PC-3 (cell line): ENCODE data around the gene PAX5. TPM values are rescaled to one million over a fixed set of nuclear protein-coding genes. Genes with fewer than 3 reads are reported as not detected.

Experiments used
- ATAC-seq: fragments of 200-7000 bp; cut with Tn5 transposase; 2 replicates; pipeline ENCODE4 v1.9.1; 2020; ENCODE audit warnings: mild to moderate bottlenecking, moderate library complexity
- BruUV-seq: library from RNA; stranded (reverse); fragments of 400-500 nt; replicated peaks from 2 replicates; lab custom pipeline; 2021; lab: Mats Ljungman, UMichigan
- CTCF ChIA-PET: fragments of 300-600 bp; sonication (Branson Sonifier 250); formaldehyde crosslinking; loops from one replicate; lab custom pipeline; 2022; ENCODE audit warnings: antibody characterized with exemption; lab: Charles Lee
- POLR2A ChIA-PET: fragments of 300-600 bp; sonication (Branson Sonifier 250); formaldehyde crosslinking; loops from one replicate; lab custom pipeline; 2022; ENCODE audit warnings: antibody characterized with exemption; ENCODE audit not compliant: unreplicated experiment; lab: Charles Lee
- DNase-seq: peaks from one replicate; pipeline ENCODE4 v3.0.0-alpha.2; 2015
- H2AFZ ChIP-seq: fragments of 300-600 bp; sonication (generic); 2 replicates; pipeline ENCODE4 v1.6.0; 2016; ENCODE audit warnings: antibody characterized with exemption, low read length
- H3F3A ChIP-seq: fragments of 300-600 bp; sonication (generic); one replicate; pipeline ENCODE4 v1.6.0; 2017; ENCODE audit warnings: antibody characterized with exemption, low read length, control low read depth, mild to moderate bottlenecking; ENCODE audit not compliant: unreplicated experiment
- H3K27ac ChIP-seq: fragments of 300-600 bp; sonication (generic); 2 replicates; pipeline ENCODE4 v1.5.1; 2016; ENCODE audit warnings: mild to moderate bottlenecking, low read length
- H3K27me3 ChIP-seq: fragments of 300-600 bp; sonication (generic); 2 replicates; pipeline ENCODE4 v1.6.1; 2016; ENCODE audit warnings: low read length, mixed read lengths
- H3K36me3 ChIP-seq: fragments of 300-600 bp; sonication (generic); 2 replicates; pipeline ENCODE4 v1.6.1; 2016; ENCODE audit warnings: low read depth, mixed run types, low read length, mixed read lengths
- H3K4me1 ChIP-seq: fragments of 300-600 bp; sonication (generic); 2 replicates; pipeline ENCODE4 v1.5.1; 2016; ENCODE audit warnings: low read length; ENCODE audit not compliant: insufficient read depth
- H3K4me2 ChIP-seq: fragments of 300-600 bp; sonication (generic); 2 replicates; pipeline ENCODE4 v1.6.0; 2016; ENCODE audit warnings: low read length
- H3K4me3 ChIP-seq: fragments of 300-600 bp; sonication (generic); 2 replicates; pipeline ENCODE4 v1.5.1; 2016; ENCODE audit warnings: mild to moderate bottlenecking, low read length, mixed read lengths
- H3K79me2 ChIP-seq: fragments of 300-600 bp; sonication (generic); 2 replicates; pipeline ENCODE4 v1.6.1; 2017; ENCODE audit warnings: low read length, mixed read lengths
- H3K9ac ChIP-seq: fragments of 300-600 bp; sonication (generic); 2 replicates; pipeline ENCODE4 v1.6.0; 2016; ENCODE audit warnings: mild to moderate bottlenecking, low read length
- H3K9me2 ChIP-seq: fragments of 300-600 bp; sonication (generic); replicated peaks from 2 replicates; pipeline ENCODE4 v1.6.1; 2016; ENCODE audit warnings: mixed run types, low read length, mixed read lengths
- H3K9me3 ChIP-seq: fragments of 300-600 bp; sonication (generic); 2 replicates; pipeline ENCODE4 v1.6.1; 2016; ENCODE audit warnings: low read length, mixed read lengths
- H4K20me1 ChIP-seq: fragments of 300-600 bp; sonication (generic); 2 replicates; pipeline ENCODE4 v1.6.1; 2016; ENCODE audit warnings: low read length, mixed read lengths
- EZH2 ChIP-seq: fragments of 300-600 bp; sonication (generic); IDR thresholded peaks from one replicate; pipeline ENCODE4 v1.6.1; 2017; ENCODE audit warnings: antibody characterized with exemption, mild to moderate bottlenecking, low read length; ENCODE audit not compliant: unreplicated experiment
- EZH2phosphoT487 ChIP-seq: fragments of 300-600 bp; sonication (generic); IDR thresholded peaks from 2 replicates; pipeline ENCODE4 v1.6.1; 2018; ENCODE audit warnings: mild to moderate bottlenecking, antibody characterized with exemption, low read length, borderline replicate concordance
- intact Hi-C: fragments of 100-400 bp; cut with micrococcal nuclease; formaldehyde crosslinking; loops from 2 replicates; pipeline ENCODE4 v1.9.0; 2023
- total RNA-seq: library from RNA; depleted of rRNA; stranded (reverse); fragments of >200 nt; gene quantifications from 2 replicates; pipeline ENCODE4 v1.2.3, GENCODE V29; 2014
- TF ChIP-seq, protein P1 (sequence below): fragments of 300-600 bp; sonication (generic); conservative IDR thresholded peaks from 2 replicates; pipeline ENCODE4 v1.5.1; 2017; ENCODE audit warnings: antibody characterized with exemption, low read depth, mild to moderate bottlenecking, low read length

The PAX5 gene
- total RNA-seq, 1 experiment from 2014 or later: not detected

DNA sequence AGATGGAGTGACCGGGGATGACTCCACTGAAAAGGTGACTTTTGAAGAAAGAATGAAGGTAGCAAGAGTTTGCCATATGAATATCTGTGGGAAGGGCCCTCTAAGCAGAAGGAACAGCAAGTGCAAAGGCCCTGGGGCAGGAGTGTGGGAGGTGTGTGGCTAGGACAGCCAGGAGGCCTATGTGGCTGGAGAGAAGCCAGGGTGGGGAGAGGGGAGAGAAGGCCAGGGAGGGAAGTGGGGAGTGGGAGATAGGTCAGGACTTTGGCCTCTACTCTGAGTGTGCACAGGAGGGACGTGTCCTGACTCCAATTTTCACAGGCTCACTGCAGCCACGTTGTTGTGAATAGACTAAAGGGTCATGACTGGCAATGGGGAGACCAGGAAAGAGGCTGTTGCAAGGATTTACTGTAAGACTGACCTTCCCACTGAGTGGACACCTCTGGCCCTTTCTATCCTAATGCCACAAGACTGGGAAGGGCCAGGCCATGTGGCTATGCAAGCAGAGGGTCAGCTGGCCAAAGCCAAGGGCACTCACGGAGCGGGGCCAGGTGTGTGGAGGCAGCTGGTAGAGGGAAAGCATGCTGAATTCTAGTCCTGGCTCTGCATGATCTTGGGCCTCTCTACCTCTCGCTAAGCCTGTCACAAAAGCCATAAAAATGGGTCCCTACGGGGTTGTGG lies 172.4 kb downstream of the PAX5 start:
- Histone ChIP-seq H3K9ac (no peak overlapping the region), H3K9me2 (no peaks in the 10 kb centered on the region), H3K4me1 (no peaks in the 10 kb centered on the region), H3K27me3 (no peaks in the 10 kb centered on the region), H3K36me3 (no peaks in the 10 kb centered on the region), H3K4me3 (no peak overlapping the region), H4K20me1 (no peaks in the 10 kb centered on the region), H3K9me3 (no peaks in the 10 kb centered on the region), H3K27ac (no peak overlapping the region), H3K4me2 (no peak overlapping the region), H3F3A (no peaks in the 10 kb centered on the region), H3K79me2 (no peaks in the 10 kb centered on the region), H2AFZ (no peak overlapping the region)
- intact Hi-C loops: loop anchor here (10.0 kb wide), 1 partner anchor 457 kb away; the partner anchor contains the start of gene RNF38
- CTCF ChIA-PET: no interaction called here
- no TSS peak for BruUV-seq
- DNase-seq (no peak), ATAC-seq (no peak)
- TF ChIP-seq EZH2: no peak
- TF ChIP-seq, protein P1, sequence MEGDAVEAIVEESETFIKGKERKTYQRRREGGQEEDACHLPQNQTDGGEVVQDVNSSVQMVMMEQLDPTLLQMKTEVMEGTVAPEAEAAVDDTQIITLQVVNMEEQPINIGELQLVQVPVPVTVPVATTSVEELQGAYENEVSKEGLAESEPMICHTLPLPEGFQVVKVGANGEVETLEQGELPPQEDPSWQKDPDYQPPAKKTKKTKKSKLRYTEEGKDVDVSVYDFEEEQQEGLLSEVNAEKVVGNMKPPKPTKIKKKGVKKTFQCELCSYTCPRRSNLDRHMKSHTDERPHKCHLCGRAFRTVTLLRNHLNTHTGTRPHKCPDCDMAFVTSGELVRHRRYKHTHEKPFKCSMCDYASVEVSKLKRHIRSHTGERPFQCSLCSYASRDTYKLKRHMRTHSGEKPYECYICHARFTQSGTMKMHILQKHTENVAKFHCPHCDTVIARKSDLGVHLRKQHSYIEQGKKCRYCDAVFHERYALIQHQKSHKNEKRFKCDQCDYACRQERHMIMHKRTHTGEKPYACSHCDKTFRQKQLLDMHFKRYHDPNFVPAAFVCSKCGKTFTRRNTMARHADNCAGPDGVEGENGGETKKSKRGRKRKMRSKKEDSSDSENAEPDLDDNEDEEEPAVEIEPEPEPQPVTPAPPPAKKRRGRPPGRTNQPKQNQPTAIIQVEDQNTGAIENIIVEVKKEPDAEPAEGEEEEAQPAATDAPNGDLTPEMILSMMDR: no peak
- no peak for TF ChIP-seq EZH2phosphoT487
- POLR2A ChIA-PET: no interaction called here

DNA sequence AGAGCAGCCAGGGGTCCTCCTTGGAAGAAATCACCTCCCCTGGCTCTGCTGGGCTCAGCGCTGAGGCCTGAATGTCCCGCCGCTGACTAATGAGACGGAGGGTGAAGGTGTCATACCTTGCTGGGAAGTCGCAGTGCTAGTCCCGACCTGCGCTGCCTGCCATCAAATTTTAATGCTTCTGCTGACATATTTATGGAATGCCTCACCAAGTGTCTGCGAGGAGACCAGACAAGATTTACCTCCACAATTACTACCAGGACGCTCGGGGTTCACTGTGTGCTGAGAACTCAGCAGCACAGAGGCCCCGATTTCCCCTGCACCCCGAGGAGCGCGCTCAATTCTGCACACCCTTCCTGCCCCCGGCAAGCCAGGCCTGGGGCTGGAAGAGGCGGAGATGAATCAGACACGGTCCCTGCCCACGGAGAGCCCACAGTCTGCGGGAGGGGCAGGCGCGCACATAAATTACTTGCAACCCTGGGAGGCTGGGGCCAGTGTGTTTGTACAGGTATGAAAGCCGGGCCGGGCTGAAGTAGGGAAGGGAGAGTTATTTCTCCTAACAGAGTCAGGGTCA lies 175.2 kb downstream of the PAX5 start:
- ChIA-PET CTCF (no interaction called here), POLR2A (no interaction called here)
- Histone ChIP-seq H3K9me3 (no peaks in the 10 kb centered on the region), H2AFZ (no peak overlapping the region), H3K27ac (no peak overlapping the region), H4K20me1 (no peaks in the 10 kb centered on the region), H3K79me2 (no peaks in the 10 kb centered on the region), H3K27me3 (no peaks in the 10 kb centered on the region), H3K36me3 (no peaks in the 10 kb centered on the region), H3F3A (no peaks in the 10 kb centered on the region), H3K9ac (no peak overlapping the region), H3K4me3 (no peak overlapping the region), H3K4me1 (no peaks in the 10 kb centered on the region), H3K9me2 (no peaks in the 10 kb centered on the region), H3K4me2 (no peak overlapping the region)
- intact Hi-C loops: loop anchor here (10.0 kb wide), 1 partner anchor 64 kb away; no protein-coding TSS in a partner anchor
- ATAC-seq (no peak), DNase-seq (no peak)
- BruUV-seq: no TSS peak
- TF ChIP-seq EZH2 (no peak), EZH2phosphoT487 (no peak)
- TF ChIP-seq, protein P1: no peak
